Activated T-cell treated with anti-CD3 and anti-CD28 coated beads for 48 hours (primary cell): Measurements from ENCODE around the gene RNF175.
"Not testable (repeated sequence)": the region's sequence is repeated elsewhere in the genome, so short reads cannot be mapped to it uniquely, and the experiment has no call there.

Experiments
- DNase-seq: peaks from one replicate; pipeline ENCODE4 v3.0.0-alpha.2; 2020; ENCODE audit warnings: low read depth

Gene RNF175

DNA sequence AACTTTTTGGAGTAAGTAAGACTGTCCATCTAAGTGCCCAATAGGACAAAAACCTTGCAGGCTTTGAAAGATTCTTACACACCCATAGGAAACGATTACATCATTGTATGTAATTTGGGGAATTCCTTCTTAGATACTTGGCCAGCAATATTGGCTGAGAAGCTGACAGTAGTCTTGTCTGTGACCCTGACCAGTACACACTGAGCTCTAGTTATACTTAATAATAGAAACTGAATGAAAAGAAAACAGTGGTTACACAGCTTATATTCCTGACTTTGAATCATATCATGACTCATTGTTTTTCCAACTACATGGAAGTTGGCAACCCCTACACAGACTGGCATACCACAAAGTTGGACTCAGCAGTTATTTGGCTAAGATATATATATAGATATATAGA lies 82.8 kb downstream of the RNF175 start:
- no peak for DNase-seq

DNA sequence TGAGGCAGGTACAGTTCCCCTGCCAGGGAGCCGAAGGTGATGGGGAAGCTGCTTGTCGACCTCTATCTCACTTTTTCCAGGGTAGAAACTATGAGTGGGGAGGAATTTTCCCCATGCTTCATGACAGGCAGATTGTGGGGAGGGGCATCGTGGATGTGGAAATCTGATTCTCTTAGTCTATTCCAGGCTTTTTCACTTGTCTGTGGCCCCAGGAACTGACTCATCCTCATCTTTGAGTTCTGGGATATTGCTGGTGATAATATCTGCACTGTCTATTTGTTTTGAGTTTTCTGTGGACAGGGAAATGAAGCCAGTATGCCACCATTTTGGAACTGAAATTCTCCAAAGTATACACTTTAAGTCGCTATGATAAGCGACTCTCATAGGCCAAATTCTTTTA lies 83.3 kb downstream of the RNF175 start:
- DNase-seq, result no peak

DNA sequence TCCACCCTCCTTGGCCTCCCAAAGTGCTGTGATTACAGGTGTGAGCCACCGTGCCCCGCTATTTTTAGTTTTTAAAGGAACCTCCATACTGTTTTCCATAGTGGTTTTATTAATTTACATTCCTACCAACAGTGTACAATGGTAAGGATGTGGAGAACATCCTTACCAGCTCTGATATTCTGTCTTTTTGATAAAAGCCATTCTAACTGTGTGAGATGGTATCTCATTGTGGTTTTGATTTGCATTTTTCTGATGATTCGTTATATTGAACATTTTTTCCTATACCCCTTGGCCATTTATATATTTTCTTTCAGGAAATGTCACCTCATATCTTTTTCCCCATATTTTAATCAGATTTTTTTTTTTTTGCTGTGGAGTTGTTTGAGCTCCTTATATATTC lies 90.0 kb downstream of the RNF175 start:
- DNase-seq, result no peak

DNA sequence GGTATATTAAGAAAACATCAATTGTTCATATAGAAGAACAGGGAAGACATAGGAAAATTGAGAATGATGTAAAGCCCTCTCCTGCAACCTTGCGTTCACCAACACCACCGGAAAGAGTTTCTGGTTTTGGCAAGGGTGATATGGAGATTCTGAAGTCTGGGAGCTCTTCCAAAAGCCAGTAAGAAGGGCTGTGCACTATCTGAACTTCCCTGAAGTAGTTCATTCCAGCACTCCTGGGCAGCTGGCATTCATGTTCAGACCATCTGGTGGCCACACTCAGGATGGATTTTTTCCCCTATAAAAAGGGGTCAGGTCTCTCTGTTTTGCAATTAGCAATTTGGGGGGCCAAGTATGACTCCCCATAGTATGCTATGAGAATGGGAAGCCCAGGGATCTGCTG lies 91.2 kb downstream of the RNF175 start:
- no peak for DNase-seq

DNA sequence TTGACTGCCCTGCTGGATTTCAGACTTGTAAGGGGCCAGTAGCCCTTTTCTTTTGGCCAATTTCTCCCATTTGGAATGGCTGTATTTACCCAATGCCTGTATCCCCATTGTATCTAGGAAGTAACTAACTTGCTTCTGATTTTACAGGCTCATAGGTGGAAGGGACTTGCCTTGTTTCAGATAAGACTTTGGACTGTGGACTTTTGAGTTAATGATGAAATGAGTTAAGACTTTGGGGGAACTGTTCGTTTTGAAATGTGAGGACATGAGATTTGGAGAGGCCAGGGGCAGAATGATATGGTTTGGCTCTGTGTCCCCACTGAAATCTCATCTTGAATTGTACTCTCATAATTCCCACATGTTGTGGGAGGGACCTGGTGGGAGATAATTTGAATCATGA lies 93.3 kb downstream of the RNF175 start:
- DNase-seq, result not testable (repeated sequence)

DNA sequence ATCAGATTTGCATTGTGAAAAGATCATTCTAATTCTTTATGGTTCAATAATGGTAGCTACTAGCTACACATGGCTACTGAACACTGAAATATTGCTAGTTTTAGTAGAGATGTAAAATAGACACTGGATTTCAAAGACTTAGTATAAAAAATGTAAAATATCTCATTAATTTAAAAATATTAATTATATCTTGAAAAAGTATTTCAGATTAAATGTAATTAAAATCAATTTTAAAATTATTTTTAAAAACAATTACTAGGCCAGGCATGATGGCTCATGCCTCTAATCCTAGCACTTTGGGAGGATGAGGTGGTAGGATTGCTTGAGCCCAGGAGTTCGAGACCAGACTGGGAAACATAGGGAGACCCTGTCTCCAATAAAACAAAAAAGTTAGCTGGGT lies 96.2 kb downstream of the RNF175 start:
- DNase-seq, result no peak

DNA sequence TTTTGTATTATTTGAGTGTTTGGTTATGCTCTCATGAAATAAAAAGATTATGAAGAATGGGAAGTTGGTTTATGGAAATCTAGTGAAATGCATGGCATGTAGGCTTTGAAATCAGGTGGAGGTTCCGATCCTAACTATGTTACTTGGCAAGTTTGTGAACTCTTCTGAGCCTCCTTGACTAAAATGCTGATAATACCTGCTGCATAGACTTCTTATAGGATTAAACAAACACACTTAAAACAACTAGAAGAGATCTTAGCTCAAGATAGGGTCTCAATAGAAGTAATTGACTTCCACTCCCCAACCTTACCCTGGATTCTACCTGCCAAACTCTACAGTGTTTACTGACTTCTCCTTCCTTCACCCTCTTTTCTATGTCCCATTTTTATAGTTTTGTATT lies 97.9 kb downstream of the RNF175 start:
- no peak for DNase-seq

DNA sequence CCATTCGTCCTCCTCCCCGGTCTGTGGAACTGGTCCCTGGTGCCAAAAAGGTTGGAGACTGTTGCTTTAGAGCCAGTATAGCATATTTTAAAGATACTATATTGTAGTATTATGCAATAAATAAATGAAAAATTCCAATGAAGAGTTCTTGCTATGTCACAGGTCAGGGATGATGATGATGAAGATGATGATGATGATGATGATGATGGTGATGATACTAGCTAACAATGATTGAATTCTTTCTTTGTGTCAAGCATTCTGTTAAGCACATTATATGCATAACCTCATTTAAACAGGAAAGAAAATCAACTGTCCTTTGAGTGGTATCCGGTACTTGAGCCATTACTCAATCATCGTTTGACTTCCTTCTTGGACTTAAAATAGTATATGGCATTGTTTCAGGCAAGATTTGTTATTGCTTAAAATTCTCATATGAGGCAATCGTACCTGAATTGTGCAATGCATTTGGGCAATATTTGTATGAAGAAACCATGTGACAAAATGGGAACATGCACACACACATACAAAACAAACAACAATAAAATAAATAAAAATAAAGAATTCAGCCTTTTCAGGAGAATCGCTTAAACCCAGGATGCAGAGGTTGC lies 98.5 kb downstream of the RNF175 start:
- no peak for DNase-seq
